Testis (tissue), 2 donors: ENCODE data around the gene ASPHD1.

Experiments used
- CTCF ChIP-seq, 3 experiments: fragments of 450-650 bp in 2 of 3; fragments of 200-600 bp in 1 of 3; sonication (generic) in 1 of 3; IDR thresholded peaks; one replicate each; pipeline ENCODE4 v1.5.1; 2016 to 2019; ENCODE audit warnings: antibody characterized with exemption in 3 of 3, mild to moderate bottlenecking in 2 of 3, moderate library complexity in 1 of 3
- POLR2A ChIP-seq: fragments of 450-650 bp; IDR thresholded peaks from one replicate; pipeline ENCODE4 v1.6.1; 2017; ENCODE audit warnings: antibody characterized with exemption, mild to moderate bottlenecking, moderate library complexity

- no peak for TF ChIP-seq CTCF (IDR thresholded peaks at IDR 0.05)
- no peak for TF ChIP-seq POLR2A
Measured at GRCh38 chr16:29896841-29897240, 3.4 kb upstream of the ASPHD1 start.
